Ramos (cell line): Measurements from ENCODE around the gene CDH23.

Experiments used
- in situ Hi-C: fragments of 300-500 bp; cut with MboI; formaldehyde crosslinking; loops from one replicate; pipeline ENCODE4 v1.14.3; 2022; ENCODE audit warnings: low sequenced_read_pairs; ENCODE audit not compliant: unreplicated experiment

The CDH23 gene

GRCh38 chr10:71413581-71413980 lies 16.9 kb downstream of the CDH23 start:
- in situ Hi-C loops, result no loop called here

- in situ Hi-C loops, result no loop called here
Observed at GRCh38 chr10:71414359-71414758, 17.6 kb downstream of the CDH23 start.

GRCh38 chr10:71419002-71419540 lies 22.4 kb downstream of the CDH23 start:
- in situ Hi-C loops, result no loop called here

- in situ Hi-C loops, result no loop called here
Observed at GRCh38 chr10:71419750-71420149, 23.0 kb downstream of the CDH23 start.

GRCh38 chr10:71421075-71421434 lies 24.3 kb downstream of the CDH23 start:
- in situ Hi-C loops, result no loop called here

- in situ Hi-C loops, result no loop called here
Observed at GRCh38 chr10:71423250-71423649, 26.5 kb downstream of the CDH23 start.

- in situ Hi-C loops, result no loop called here
Observed at GRCh38 chr10:71423901-71424300, 27.2 kb downstream of the CDH23 start.

GRCh38 chr10:71424496-71425194 lies 27.9 kb downstream of the CDH23 start:
- in situ Hi-C loops, result no loop called here

GRCh38 chr10:71426058-71426605 lies 29.4 kb downstream of the CDH23 start:
- in situ Hi-C loops, result no loop called here

- in situ Hi-C loops, result no loop called here
Observed at GRCh38 chr10:71427246-71427645, 30.5 kb downstream of the CDH23 start.

GRCh38 chr10:71429304-71429703 lies 32.6 kb downstream of the CDH23 start:
- in situ Hi-C loops, result no loop called here

- in situ Hi-C loops, result no loop called here
Observed at GRCh38 chr10:71429929-71430328, 33.2 kb downstream of the CDH23 start.

GRCh38 chr10:71431239-71432100 lies 34.8 kb downstream of the CDH23 start:
- in situ Hi-C loops, result no loop called here

- in situ Hi-C loops, result no loop called here
Observed at GRCh38 chr10:71432101-71432905, 35.6 kb downstream of the CDH23 start.

- in situ Hi-C loops, result no loop called here
Observed at GRCh38 chr10:71432956-71433767, 36.4 kb downstream of the CDH23 start.

GRCh38 chr10:71433768-71434744 lies 37.3 kb downstream of the CDH23 start:
- in situ Hi-C loops, result no loop called here

GRCh38 chr10:71434760-71435394 lies 38.2 kb downstream of the CDH23 start:
- in situ Hi-C loops, result no loop called here
